GM12873 (cell line): ENCODE measurements around the gene ARL8A.

ENCODE experiments used
- CTCF ChIP-seq: IDR thresholded peaks from 2 replicates; pipeline ENCODE4 v1.5.1; 2012; ENCODE audit warnings: low read depth, mild to moderate bottlenecking, moderate library complexity, low read length, control low read depth; ENCODE audit not compliant: insufficient read depth; ENCODE audit errors: missing control alignments

The ARL8A gene

GRCh38 chr1:202133496-202133895 lies 11.0 kb downstream of the ARL8A start:
- no peak for TF ChIP-seq CTCF

GRCh38 chr1:202133001-202133400 lies 11.5 kb downstream of the ARL8A start:
- no peak for TF ChIP-seq CTCF

- TF ChIP-seq CTCF = no peak
Observed at GRCh38 chr1:202131956-202132821, 12.3 kb downstream of the ARL8A start.

GRCh38 chr1:202130816-202131522 lies 13.6 kb downstream of the ARL8A start:
- TF ChIP-seq CTCF = no peak

GRCh38 chr1:202130297-202130721 lies 14.2 kb downstream of the ARL8A start:
- TF ChIP-seq CTCF = no peak

GRCh38 chr1:202129453-202130296 lies 14.9 kb downstream of the ARL8A start:
- no peak for TF ChIP-seq CTCF
